HG02885 (cell line): ENCODE measurements around the gene OR51L1.
"Not testable (repeated sequence)": the region's sequence is repeated elsewhere in the genome, so short reads cannot be mapped to it uniquely, and the experiment has no call there.

Experiments
- ATAC-seq: cut with Tn5 transposase; IDR thresholded peaks from one replicate; pipeline ENCODE4 v1.9.1; 2021; ENCODE audit warnings: mild to moderate bottlenecking; ENCODE audit not compliant: unreplicated experiment, poor library complexity

The OR51L1 gene, protein sequence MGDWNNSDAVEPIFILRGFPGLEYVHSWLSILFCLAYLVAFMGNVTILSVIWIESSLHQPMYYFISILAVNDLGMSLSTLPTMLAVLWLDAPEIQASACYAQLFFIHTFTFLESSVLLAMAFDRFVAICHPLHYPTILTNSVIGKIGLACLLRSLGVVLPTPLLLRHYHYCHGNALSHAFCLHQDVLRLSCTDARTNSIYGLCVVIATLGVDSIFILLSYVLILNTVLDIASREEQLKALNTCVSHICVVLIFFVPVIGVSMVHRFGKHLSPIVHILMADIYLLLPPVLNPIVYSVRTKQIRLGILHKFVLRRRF

DNA sequence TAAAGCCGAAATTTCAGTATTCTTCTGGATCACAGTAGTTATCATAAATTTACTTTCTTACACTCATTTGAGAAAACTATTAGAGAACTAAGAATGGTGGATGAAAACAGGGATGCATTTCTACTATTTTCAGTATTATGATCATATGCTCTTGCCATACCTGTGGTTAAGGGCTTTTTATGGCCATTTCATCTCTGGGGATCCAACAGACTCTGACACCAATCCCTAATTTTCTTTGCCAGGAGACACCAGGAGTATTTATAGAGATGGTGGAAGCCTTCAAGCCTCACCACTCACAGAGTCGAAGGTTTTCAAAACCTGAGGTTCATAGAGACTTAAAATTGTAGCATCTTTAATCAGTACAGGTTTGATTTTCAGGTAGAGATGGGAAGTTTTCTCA, at the start of gene OR51L1:
OR51L1 (plus strand) TSS at position 301 of the 400 bp plus-strand sequence. CDS start 4,132 bp downstream, outside the sequence.
- ATAC-seq = no peak

DNA sequence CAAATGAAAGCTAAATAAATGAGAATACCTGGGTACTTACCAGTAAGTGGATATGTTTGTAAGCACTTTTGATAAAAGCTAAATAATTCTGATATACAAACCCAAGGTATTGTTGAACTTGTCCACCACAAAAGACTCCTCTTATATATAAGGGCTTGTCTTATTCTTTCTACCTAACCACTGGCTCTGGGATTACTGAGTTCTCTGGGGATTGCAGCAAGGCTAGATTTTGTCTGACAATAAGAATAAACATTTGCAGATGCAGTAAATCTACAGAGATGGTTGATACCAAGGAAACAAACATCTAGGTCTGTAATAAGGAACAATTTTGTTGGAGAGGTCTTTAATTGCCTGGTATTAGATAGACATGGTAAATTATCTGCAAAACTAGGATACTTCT, 47.1 kb upstream of the OR51L1 start, which contains the start of gene OR51A4:
OR51A4 (minus strand) TSS at position 101 of the 400 bp plus-strand sequence. CDS start 505 bp downstream, outside the sequence.
- no peak for ATAC-seq

DNA sequence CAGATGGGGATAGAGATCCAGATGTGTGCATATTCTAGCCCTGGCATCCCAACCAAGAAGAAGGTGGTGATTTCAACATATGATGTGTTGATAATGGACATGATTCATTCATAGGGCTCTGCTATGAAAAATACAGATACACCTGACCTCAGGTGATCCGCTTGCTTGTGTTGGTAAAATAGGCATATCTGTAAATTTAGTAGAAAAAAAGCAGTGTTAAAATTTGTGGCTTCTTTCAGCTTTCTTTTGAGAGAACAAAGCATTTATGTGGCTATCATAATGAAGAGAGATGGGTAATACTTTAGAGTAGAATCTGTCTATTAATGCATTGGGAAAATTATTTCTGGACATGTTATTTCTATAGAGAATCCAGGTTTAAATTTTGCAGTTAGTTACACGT, 39.0 kb upstream of the OR51L1 start, which contains the start of gene OR51A2:
OR51A2 (minus strand) TSS at position 101 of the 400 bp plus-strand sequence; CDS start at position 101, 0 bp downstream.
- ATAC-seq = not testable (repeated sequence)

DNA sequence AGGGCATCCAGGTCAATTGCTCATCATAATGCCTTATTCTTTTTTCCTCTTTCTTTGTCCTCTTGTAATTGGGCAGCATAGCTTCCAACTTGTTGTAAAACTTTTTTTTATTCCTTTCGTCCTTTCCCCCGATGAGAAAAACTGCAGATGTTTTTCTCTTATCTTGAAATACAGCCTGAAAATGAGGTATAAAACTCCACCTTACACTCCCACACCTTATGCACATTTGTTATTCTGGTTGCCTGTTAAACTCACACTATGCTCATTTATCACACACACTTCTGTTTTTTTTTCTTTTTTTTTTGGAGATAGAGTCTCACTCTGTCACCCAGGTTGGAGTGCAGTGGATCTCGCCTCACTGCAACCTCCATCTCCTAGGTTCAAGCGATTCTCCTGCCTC, 37.3 kb upstream of the OR51L1 start:
- no peak for ATAC-seq

DNA sequence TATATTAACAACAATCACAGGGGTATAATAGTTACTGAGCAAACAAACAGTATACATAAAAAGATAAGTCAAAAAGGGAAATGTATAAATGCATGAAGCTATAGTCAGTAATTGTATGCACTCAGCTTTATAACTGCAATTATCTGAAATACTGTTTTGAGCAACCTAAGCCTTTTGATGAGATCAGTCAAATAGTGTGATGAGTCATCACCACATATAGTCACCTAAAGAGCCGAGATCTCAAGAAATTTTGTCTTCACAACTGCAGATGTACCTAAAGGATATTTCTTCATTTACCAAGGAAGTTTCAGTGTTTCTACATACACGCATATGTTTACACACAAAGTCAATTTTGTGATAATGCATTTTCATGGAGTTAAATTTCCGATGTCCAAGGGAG, 33.8 kb upstream of the OR51L1 start:
- no peak for ATAC-seq

DNA sequence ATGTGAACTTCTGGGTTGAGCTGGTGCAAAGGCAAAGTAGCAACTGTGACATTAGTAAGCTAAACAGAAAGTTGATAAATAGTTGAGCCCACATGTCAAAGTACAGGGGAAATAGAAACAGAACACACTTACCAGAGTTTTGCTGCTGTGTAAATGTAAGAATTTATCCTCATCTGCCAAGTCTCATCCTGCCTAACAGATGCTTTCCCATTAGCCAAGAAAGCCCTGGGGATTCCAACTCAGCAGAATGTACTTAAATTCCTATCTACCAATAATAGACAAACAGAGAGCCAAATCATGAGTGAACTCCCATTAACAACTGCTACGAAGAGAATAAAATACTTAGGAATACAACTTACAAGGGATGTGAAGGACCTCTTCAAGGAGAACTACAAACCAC, 31.8 kb upstream of the OR51L1 start:
- ATAC-seq = no peak

DNA sequence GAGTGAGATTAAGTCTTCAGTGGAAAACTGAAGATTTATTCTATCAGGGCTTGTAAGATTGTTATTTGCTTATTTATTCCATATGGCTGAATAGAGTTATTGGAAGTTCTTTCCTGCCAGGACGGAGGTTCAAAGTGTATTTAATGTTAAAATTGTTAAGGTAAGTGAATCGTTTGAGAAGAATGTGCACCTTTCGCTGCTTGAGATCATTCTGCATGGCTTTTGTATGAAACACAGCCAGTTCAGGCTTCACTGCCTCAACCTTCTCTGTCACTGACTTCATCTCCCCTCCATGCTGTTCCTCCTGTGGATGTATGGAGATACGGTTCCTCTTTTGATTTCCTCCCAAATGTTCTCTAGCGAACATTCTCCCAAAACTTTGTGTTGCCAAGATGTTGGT, 19.2 kb upstream of the OR51L1 start:
- ATAC-seq = no peak

DNA sequence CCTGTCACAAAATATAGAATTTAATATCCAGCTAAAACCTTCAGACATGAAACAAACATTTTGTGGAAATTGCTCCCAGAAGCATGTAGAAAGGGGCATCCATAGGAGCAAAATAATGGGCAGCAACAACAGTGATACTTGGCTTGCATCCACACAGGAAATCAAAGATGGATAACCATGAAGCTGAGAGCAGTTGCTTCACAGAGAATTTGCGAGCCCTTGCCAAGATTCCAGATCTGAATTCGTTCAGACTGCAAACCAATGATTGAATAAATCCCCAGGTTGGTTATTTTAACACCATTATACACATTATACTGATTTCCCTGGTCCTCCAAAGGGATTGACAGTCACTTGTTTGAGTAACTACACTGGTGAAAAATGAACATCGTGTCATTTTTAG, 15.6 kb upstream of the OR51L1 start:
- ATAC-seq = no peak

DNA sequence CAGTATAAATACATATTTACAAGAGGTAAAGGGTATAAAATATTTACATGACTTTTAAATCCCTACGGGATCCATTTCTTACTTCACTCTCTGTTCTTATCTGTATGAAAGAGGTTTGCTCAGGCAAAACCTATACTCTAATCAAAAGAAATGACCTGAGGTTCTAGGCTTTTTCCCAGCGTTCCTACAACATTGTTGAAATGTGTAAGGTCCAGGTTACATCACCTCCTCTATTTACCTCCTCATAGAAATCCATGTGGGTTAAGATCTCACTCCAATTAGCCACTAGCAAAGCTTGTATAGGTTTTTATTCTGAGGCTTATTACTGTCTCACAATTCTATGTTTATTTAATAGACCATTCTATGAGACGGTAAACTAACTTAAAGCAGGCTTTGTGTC, 12.0 kb upstream of the OR51L1 start:
- ATAC-seq = no peak

DNA sequence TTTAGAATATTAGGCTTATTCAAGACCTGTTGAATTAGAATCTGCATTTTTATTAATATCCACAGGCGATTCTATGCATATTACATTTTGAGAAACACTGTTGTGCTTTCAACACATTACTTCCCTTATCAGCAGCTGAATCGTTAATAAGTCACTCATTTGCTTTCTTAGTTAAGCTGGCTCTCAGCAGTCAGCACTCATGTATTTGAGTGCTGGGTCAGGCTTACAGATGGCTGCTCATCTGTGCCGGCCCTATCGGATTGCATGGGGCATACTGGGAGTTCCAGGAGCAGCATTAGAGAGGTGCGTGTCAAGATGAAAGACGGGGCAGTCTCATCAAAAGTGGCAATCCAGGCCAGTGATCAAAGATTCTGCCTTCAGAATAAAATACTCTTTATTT, 10.8 kb upstream of the OR51L1 start:
- ATAC-seq = no peak

DNA sequence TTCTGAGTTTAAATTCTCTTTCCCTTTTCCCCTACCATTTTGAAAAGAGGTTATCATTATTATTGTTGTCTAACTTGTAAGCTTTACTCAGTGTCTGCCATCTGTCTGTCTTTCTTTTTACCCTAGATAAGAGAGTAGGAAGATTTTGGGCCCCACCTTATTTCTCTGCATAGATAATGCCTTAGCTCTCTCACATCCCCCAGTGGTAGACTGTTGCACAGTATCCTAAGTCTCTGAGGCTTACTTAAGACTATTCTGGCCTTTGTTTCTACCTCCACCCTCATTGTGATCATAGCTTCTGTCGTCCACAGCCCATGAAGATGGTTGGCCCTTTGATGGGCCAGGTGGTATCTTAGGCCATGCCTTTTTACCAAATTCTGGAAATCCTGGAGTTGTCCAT, 3.6 kb upstream of the OR51L1 start:
- no peak for ATAC-seq

DNA sequence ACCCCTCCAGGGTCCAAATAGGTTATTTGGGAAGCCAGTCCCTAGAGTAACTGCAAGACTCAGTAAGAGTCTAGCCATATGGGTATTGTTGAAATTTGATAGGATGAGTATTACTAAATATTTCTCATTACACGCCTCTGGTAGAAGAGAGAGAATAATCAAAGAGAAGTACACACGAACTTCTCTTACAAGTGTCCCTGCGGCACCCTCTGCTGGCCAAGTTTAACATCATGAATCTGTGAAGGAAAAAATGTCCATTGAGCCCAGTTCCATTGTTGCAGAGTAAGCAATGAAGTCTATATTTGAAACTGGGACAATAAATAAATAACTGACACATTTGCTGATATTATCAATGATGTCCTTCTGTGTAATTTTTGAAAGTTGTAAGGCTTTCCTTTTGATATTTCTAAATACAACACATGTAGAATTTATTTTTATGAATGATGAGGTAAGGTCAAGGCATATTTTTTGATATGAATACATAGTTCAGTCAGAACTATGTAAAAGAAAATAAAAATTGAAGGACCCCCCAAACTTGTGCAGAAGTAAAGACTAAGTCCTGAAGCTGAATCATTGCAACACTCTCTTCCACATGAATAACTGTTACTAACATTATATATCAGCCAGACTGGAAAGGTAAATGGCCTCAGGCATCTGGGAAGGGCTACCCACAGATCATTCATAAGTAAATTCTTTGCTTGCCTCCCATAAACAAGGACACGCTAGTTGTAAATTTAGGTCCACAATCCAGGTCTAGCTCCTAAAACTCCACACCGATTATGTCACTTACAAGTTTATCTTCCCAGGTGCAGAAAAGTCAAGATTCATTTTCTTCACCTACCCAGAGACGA, 10.0 kb downstream of the OR51L1 start:
- no peak for ATAC-seq

DNA sequence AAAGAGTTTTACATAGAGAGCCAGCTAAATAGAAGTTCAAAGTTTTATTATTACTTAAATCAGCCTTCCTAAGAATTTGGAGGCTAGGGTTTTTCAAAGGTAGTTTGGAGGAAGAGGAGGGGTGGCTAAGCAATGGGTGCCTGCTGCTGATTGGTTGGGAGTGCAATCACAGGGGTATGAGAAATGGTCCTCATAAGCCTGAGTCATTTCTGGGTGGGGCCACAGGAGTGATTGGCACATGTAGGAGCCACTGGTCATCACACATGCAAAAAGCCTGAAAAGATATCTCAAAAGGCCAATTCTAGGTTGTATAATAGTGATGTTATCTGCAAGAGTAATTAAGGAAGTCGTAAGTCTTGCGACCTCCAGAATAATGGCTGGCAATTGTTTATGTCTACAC, 12.9 kb downstream of the OR51L1 start:
- ATAC-seq = no peak

DNA sequence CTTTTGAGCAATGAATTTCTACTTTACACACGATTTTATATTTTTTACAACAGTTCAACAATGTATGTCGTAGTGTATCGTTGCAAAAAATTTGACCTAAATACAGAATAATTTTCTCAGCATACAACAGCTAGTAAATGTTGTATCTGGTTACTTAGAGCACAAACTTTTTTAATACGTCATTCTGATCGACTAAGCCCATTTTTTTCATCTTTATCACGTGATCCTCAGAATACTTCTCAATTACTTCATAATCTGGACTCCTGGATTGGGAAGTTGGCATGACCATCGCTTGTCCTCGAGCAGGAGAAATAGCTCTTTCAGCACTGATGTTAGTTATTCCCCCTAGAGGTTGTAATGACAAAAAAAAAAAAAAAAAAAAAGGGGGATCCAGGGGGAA, 16.6 kb downstream of the OR51L1 start:
- ATAC-seq = no peak

DNA sequence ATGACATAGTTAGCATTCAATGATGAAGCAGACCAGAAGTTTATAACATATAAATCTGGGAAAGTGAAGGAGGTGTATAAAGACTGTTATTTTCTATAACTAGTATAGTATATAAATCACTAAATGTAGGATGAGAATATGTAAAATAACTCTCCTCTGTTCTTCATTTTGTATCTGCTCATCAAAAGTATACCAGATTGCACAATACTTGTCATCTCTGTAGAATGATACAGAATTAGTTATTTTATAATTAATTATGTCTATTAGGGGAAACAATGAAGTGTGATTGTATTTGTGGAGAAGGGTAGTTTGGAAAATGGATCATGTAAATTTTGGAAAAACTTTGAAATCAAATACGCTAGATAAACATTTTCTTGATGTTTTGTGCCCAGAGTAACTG, 18.4 kb downstream of the OR51L1 start:
- ATAC-seq = no peak

DNA sequence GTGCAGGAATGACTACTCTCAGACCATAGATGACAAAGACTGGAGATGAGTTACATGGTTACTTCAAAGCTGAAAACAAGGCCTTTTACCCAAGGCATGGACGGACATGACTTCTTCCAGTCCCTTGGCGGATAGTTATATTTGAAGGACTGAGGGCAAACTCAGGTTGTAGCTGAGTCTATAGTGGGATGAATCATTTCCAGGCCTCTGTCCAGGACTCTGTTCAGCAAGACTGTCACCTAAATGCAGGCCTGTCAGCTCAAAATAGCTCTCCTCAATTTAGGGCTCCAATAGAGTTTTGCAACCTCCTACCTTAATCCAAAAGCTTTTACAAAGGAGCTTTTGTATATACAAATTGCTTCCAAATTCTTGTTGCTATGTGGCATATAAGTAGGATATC, 27.3 kb downstream of the OR51L1 start:
- no peak for ATAC-seq

DNA sequence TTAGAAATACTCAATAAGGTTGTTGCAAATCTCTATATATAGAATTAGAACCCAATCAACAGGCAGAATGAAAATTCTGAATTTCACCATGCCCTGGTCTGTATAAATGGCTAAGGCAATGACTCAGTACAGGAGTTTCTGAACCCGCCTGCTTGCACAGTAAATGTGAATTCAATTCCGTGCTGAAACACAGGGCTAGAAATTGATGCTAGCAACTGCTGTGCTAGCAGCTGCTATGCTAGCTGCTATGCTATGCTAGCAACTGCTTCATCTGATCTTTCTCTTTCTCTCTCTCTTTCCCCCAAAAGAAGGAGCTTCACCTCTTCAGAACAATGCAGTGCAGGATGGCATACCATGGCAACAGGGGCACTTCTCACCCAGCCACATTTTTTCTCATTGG, 42.0 kb downstream of the OR51L1 start:
- ATAC-seq = no peak

DNA sequence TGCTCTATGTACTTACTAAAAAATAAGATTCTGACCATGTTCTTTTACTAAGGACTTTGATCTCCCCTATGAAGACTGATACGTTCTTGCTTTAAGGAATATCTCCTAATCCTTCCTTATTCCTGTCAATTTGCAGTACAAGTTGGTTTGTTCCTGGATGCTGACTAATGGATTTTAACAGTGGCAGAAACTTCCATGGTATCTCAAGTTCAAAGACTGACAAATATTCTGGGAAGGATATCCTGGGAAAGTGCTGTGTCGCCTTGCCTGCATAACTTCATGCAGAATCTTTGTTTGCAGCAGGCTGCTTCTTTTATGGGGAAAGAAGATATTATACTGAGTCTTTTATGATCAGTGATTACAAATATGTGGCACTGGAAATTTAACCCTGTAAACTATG, 43.3 kb downstream of the OR51L1 start:
- no peak for ATAC-seq

DNA sequence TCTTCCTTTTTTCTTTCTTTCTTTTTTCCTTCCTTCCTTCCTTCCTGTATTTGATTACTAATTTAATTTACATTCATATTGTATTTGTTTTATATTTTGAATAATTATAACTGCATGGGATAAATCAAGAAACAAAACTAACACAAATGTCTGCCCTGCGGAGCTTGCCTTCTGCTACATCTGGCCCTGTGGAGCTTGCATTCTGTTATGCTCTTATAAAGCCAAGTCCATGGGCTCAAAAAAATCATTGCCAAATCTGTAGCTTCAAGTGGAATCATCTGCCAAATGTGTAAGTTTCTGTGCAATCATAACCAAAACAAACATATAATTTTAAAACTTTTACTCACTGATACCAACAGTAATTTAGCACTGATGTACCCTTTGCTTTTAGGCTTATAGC, 43.7 kb downstream of the OR51L1 start:
- no peak for ATAC-seq

DNA sequence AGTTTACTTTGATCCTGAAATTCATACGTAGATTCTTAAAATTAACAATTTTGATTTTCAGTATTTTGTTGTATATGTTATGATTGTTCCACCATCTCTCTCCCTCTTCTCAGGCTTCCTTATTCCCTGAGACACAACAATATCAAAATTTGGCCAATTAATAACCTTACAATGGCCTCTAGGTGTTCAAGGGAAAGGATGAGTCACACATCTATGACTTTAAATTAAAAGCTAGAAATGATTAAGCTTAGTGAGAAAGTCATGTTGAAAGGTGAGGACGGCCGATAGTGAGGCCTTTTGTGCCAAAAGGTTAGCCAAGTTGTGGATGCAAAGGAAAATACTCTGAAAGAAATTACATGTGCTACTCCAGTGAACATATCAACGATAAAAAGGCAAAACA, 46.2 kb downstream of the OR51L1 start:
- ATAC-seq = no peak

DNA sequence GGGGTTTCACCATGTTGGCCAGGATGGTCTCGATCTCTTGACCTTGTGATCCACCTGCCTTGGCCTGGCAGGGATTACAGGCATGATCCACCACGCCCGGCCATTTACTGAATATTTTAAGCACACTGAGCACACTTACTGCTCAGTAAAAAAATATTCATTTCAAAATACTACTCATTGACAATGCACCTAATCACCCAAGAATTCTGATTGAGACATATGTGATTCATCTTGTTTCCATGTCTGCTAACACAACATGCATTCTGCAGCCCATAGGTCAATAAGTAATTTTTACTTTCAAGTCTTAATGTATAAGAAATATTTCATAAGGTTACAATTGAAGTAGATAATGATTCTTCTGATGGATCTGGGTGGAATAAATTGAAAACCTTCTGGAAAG, 47.4 kb downstream of the OR51L1 start:
- no peak for ATAC-seq
